IPS-NIHi11 (cell line): ENCODE data around the gene ASPDH.
A peak's percentile ranks its signal among the peaks of the same experiment; 100 is the strongest.

Experiments
- DNase-seq: peaks from one replicate; pipeline ENCODE4 v3.0.0; 2012; ENCODE audit warnings: mixed read lengths, low spot score

The ASPDH gene

GRCh38 chr19:50496189-50497021 lies 17.3 kb downstream of the ASPDH start:
- peak; percentile 69 for DNase-seq

GRCh38 chr19:50495020-50495531 lies 18.6 kb downstream of the ASPDH start:
- no peak for DNase-seq

- no peak for DNase-seq
Measured at GRCh38 chr19:50494186-50495019, 19.3 kb downstream of the ASPDH start.

DNA sequence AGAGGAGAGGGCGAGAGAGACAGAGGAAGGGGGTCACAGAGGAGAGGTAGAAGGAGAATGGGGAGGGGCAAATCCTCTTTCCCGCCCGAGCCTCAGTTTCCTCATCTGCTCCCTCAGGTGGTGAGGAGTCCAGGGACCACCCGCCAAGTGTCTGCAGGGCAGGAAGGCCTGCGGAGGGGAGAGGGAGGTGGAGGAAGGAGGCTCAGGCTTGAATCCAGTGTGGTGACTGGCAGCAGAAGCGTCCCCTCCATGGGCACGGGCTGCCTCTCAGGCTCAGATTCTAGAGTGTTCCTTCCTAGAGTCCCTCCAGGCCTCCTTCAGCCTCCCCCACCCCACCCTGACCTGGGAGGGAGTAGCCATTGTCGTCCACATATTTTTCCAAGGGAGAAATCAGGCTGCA lies 20.5 kb downstream of the ASPDH start:
- DNase-seq = no peak

DNA sequence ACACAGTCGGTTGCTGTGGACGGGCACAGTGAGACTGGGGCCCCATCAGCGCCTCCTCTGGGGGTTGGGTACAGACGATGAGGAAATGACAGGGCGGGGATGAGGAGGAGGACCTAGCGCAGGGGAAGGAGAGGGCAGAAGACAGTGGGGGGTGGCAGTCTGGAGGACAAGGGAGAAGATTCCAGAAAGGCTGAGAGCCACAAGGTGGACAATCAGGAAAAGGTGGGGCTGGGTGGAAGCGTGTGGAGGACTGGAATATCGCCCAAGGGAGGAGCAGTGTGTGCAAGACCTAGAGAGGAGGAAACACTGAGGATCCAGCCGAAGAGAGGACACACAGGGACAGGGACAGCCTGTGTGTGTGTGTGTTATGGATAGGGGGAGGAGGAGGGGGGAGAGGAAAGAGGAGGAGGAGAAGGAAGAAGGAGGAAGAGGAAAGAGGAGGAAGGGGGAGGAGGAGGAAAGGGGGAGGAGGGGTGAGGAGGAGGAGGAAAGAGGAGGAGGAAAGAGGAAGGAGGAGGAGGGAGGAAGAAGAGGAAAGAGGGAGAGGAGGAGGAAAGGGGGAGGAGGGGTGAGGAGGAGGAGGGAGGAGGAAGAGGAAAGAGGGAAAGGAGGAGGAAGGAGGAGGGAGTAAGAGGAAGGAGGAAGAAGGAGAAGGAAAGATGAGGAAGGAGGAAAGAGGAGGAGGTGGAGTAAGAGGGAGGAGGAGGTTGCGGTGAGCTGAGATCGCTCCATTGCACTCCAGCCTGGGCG lies 21.2 kb downstream of the ASPDH start:
- DNase-seq = no peak

- no peak for DNase-seq
Measured at GRCh38 chr19:50490991-50491472, 22.7 kb downstream of the ASPDH start.

- no peak for DNase-seq
Measured at GRCh38 chr19:50490411-50490811, 23.3 kb downstream of the ASPDH start.

DNA sequence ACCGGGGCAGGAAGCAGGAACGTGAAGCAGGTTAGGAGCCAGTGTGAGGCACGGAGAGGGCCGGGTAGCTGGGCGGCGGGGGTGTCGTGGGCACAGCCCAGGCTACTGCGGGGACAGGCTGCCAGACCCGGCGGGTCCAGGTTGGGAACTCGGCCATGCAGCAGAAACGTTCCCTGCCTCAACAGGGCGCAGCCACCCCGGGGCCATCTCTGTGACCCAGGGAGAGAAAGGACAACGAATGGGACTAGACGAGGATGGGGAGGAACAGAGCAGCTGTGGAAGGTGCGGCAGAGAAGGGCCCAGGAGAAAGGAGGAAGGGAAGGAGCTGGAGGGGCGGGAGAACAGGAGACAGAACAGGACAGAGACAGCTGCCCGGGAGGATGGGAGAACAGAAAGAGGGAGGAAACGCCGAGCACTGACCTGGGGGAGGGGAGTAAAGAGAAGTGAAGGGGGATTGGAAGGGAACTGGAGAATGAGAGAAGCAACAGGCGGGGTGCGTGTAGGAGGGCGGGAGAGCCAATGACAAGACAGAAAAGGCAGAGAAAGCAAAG lies 24.2 kb downstream of the ASPDH start:
- no peak for DNase-seq

GRCh38 chr19:50488389-50489194 lies 25.1 kb downstream of the ASPDH start:
- no peak for DNase-seq

DNA sequence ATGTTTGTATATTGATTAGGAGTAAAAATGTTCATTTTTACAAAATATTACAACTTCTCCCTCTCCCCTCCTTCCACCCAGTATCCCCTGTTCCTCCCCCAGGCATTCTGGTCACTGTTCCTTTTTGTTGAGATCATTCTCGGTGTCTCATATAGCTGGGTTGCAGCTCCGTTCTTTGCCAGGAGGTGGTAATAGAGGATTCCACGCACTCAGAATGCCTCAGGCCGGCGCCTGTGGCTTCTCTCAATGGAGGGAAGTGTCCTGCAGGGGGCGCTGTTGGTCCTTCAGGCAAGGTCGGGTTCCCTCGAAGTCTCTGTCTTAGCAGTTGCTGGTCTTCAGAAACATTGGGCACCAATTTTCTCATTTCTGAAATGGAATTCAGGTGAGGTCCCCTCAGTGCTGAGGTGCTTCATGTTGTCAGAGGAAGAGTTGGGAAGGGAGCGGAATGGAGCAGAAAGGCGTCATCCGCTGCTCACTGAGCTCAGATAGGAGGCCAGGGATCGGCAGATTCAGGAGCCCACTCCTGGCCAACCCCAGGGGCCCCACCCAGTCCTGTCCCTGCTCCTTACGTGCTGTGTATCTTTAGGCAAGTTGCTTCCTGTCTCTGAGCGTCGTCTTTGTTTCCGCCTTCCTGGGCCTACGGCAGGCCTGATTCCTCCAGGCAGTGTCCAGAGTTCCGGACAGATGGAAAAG lies 26.7 kb downstream of the ASPDH start:
- DNase-seq = peak; percentile 54

- DNase-seq = no peak
Measured at GRCh38 chr19:50485284-50485955, 28.3 kb downstream of the ASPDH start.

DNA sequence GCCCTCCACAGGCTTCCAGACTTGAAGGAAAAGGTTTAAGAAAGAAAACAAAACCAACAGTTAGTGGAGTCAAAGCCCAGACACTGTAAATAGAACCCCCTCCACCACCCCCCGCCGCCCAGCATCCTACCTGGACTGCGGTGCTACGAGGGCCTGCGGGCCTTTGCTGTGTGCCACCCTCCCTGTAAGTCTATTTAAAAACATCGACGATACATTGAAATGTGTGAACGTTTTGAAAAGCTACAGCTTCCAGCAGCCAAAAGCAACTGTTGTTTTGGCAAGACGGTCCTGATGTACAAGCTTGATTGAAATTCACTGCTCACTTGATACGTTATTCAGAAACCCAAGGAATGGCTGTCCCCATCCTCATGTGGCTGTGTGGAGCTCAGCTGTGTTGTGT lies 30.8 kb downstream of the ASPDH start:
- no peak for DNase-seq

- no peak for DNase-seq
Measured at GRCh38 chr19:50482271-50482855, 31.4 kb downstream of the ASPDH start.

GRCh38 chr19:50481351-50482149 lies 32.2 kb downstream of the ASPDH start:
- no peak for DNase-seq

GRCh38 chr19:50480281-50481111 lies 33.2 kb downstream of the ASPDH start:
- no peak for DNase-seq

DNA sequence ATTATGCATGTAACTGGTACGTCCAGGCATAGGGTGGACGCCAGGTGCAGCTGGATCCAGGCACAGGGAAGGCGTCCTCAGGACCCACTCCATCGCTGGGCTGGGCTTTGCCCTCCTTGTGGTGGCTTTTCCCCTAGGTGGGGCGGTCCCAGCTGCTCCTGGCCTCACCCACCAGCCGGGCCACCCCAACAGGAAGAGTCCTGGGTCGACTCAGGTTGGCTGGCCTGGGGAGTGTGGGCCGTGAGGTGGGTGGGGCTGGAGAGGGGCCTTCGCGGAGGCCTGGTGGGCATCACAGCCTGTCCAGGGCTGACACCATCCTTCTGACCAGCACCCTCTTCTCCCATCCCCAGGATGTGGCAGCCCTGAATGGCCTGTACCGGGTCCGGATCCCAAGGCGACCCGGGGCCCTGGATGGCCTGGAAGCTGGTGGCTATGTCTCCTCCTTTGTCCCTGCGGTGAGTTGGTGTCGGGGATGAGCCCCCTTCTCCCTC lies 33.9 kb downstream of the ASPDH start:
- DNase-seq = no peak
